ENCODE measurements around the gene LSM3. TPM values are rescaled to one million over a fixed set of nuclear protein-coding genes. Genes with fewer than 3 reads are reported as not detected.

LSM3 gene
- total RNA-seq, 1 experiment from 2014 or later: 17.4 TPM

GRCh38 chr3:14142567-14143270 lies 35.9 kb upstream of the LSM3 start:
- Histone ChIP-seq H3K27me3 (ENCODE audit: insufficient read depth, low read length) (no peaks in the 10 kb centered on the region), H3K36me3 (ENCODE audit: control insufficient read depth in 1 of 2, insufficient read depth in 2 of 2, low read length in 2 of 2) (peaks cover 0 to 7% of the 10 kb centered on the region in 2 experiments; a peak in 1 of 4 replicates), H4K20me1 (ENCODE audit: insufficient read depth) (peaks cover 6% of the 10 kb centered on the region; the same call in 1 of the 2 replicates), H3K9me2 (ENCODE audit: insufficient read depth) (no peaks in the 10 kb centered on the region), H3K4me3 (replicated peaks in 1 of 2; ENCODE audit: low read depth in 1 of 2, low read length in 2 of 2) (no peak overlapping the region), H3K9ac (ENCODE audit: low read length) (no peak overlapping the region), H3K4me1 (ENCODE audit: control insufficient read depth in 1 of 2, insufficient read depth in 2 of 2, low read length in 2 of 2) (peaks cover 25 to 30% of the 10 kb centered on the region in 2 experiments), H3K4me2 (ENCODE audit: low read length) (no peak overlapping the region), H3K27ac (ENCODE audit: low read depth, low read length) (no peak overlapping the region), H2AFZ (ENCODE audit: low read depth, low read length, poor library complexity, severe bottlenecking) (no peak overlapping the region), H3K79me2 (ENCODE audit: insufficient read depth, low read length) (no peaks in the 10 kb centered on the region), H3K9me3 (ENCODE audit: control insufficient read depth in 1 of 2, insufficient read depth in 1 of 2, low read depth in 1 of 2, low read length in 2 of 2) (no peaks in the 10 kb centered on the region)
- BruUV-seq (replicated peaks): TSS peak; percentile 38
- intact Hi-C loops (cut with micrococcal nuclease): no loop called here
- TF ChIP-seq SRF (IDR thresholded peaks at IDR 0.05; ENCODE audit: low read depth): no peak
- no peak for TF ChIP-seq YY1 (IDR thresholded peaks at IDR 0.05; ENCODE audit: extremely low read depth, insufficient replicate concordance, low read depth, low read length)
- no peak for TF ChIP-seq FOSL1 (IDR thresholded peaks at IDR 0.05; ENCODE audit: low read depth)
- no peak for TF ChIP-seq POLR2AphosphoS5 (IDR thresholded peaks at IDR 0.05; ENCODE audit: low read depth, low read length)
- ChIA-PET RAD21 (ENCODE audit: low non-redundant PET in 1 of 2, low total read pairs in 2 of 2, uncharacterized antibody in 2 of 2, unreplicated experiment in 2 of 2) (no interaction called here), POLR2A (no interaction called here), CTCF (no interaction called here)
- DNase-seq (ENCODE audit: low read depth, low spot score) (no peak), ATAC-seq (no peak)

DNA sequence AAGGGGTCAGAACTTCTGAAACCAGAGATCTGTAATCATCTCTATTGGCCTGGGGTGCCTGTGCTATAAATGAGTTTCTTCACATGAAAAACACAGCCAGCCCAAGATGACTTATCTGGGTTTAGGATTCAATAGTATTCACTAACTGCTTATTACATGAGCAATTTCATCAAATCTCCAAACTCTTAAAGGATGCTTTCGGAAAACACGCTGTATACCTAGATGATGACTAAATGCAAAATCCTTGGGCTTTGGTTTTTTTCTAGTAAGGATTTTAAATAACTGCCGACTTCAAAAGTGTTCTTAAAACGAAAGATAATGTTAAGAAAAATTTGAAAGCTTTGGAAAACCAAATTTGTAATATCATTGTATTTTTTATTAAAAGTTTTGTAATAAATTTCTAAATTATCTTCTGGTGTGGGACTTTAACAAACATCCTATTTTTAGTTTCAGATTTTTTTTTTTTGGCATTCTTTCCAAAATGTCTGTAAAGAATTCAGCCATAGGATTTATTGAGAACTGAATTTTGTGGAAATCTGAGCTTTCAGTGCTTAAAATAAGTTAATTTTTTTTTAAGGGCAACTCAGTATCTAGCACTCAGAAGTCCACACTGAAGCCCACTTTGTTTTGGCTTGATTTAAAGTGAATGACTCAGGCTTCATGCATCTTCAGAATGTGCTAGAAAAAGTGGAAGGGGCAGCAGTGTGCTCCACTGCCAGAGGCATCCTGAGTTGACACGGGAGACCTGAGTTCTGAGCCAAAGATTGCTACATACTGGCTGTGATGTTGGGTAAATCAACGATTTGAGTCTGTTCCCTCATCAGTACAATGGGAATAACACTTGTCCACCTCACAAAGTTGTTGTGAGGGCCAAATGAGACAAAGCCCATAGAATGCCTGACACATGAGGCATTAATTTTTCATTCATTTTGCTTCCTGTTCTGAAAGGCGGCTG lies 35.1 kb upstream of the LSM3 start:
- H4K20me1 ChIP-seq (ENCODE audit: insufficient read depth): peaks cover 6% of the 10 kb centered on the region; the same call in 1 of the 2 replicates
- CTCF ChIA-PET: interaction anchor here (0.8 kb wide), 1 partner anchor 247 kb away, joined by 4 read pairs; no protein-coding TSS in a partner anchor
- no peaks in the 10 kb centered on the region for H3K79me2 ChIP-seq (ENCODE audit: insufficient read depth, low read length)
- H3K27me3 ChIP-seq (ENCODE audit: insufficient read depth, low read length): no peaks in the 10 kb centered on the region
- BruUV-seq (replicated peaks): no TSS peak
- H3K4me2 ChIP-seq (ENCODE audit: low read length): peak overlapping the region; percentile 55
- DNase-seq (ENCODE audit: low read depth, low spot score) (no peak), ATAC-seq (peak; percentile 24)
- RAD21 ChIA-PET (ENCODE audit: low non-redundant PET in 1 of 2, low total read pairs in 2 of 2, uncharacterized antibody in 2 of 2, unreplicated experiment in 2 of 2): no interaction called here
- no peaks in the 10 kb centered on the region for H3K9me2 ChIP-seq (ENCODE audit: insufficient read depth)
- no peak for TF ChIP-seq RAD21 (IDR thresholded peaks at IDR 0.05; ENCODE audit: low read depth)
- 0 out of 2 replicates have a peak, but pooled peaks have one; percentile 17 for TF ChIP-seq FOSL1 (IDR thresholded peaks at IDR 0.05; ENCODE audit: low read depth)
- TF ChIP-seq JUND (IDR thresholded peaks at IDR 0.05): peak; percentile 32; the same call in 1 of the 2 replicates
- TF ChIP-seq CEBPB (IDR thresholded peaks at IDR 0.05; ENCODE audit: low read depth): 0 out of 2 replicates have a peak, but pooled peaks have one; percentile 28
- TF ChIP-seq, protein P1, sequence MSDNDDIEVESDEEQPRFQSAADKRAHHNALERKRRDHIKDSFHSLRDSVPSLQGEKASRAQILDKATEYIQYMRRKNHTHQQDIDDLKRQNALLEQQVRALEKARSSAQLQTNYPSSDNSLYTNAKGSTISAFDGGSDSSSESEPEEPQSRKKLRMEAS (IDR thresholded peaks at IDR 0.05): 0 out of 2 replicates have a peak, but pooled peaks have one; percentile 16
- H3K27ac ChIP-seq (ENCODE audit: low read depth, low read length): peak overlapping the region; percentile 39
- H3K9me3 ChIP-seq (ENCODE audit: control insufficient read depth in 1 of 2, insufficient read depth in 1 of 2, low read depth in 1 of 2, low read length in 2 of 2): no peaks in the 10 kb centered on the region
- intact Hi-C loops (cut with micrococcal nuclease): no loop called here
- POLR2A ChIA-PET: interaction anchor here (1.3 to 1.8 kb wide), 2 partner anchors 18 to 35 kb away, joined by 5 to 8 read pairs; partner anchors contain the start of genes CHCHD4, LSM3, TMEM43 and XPC
- H3K9ac ChIP-seq (ENCODE audit: low read length): peak overlapping the region; percentile 52
- peaks cover 25 to 30% of the 10 kb centered on the region in 2 experiments for H3K4me1 ChIP-seq (ENCODE audit: control insufficient read depth in 1 of 2, insufficient read depth in 2 of 2, low read length in 2 of 2)
- H3K36me3 ChIP-seq (ENCODE audit: control insufficient read depth in 1 of 2, insufficient read depth in 2 of 2, low read length in 2 of 2): peaks cover 0 to 4% of the 10 kb centered on the region in 2 experiments; a peak in 1 of 4 replicates
- H2AFZ ChIP-seq (ENCODE audit: low read depth, low read length, poor library complexity, severe bottlenecking): no peak overlapping the region
- 0 out of 4 replicates have a peak overlapping the region, but pooled peaks of 1 of the 2 experiments have one; percentile 7 for H3K4me3 ChIP-seq (replicated peaks in 1 of 2; ENCODE audit: low read depth in 1 of 2, low read length in 2 of 2)

Measured in HCT116 (cell line).